ENCODE results near the gene PLXDC1. TPM values are rescaled to one million over a fixed set of nuclear protein-coding genes. Genes with fewer than 3 reads are reported as not detected.

The PLXDC1 gene
- 0.11 TPM in 1 of 2 replicates, not detected in the other for total RNA-seq

DNA sequence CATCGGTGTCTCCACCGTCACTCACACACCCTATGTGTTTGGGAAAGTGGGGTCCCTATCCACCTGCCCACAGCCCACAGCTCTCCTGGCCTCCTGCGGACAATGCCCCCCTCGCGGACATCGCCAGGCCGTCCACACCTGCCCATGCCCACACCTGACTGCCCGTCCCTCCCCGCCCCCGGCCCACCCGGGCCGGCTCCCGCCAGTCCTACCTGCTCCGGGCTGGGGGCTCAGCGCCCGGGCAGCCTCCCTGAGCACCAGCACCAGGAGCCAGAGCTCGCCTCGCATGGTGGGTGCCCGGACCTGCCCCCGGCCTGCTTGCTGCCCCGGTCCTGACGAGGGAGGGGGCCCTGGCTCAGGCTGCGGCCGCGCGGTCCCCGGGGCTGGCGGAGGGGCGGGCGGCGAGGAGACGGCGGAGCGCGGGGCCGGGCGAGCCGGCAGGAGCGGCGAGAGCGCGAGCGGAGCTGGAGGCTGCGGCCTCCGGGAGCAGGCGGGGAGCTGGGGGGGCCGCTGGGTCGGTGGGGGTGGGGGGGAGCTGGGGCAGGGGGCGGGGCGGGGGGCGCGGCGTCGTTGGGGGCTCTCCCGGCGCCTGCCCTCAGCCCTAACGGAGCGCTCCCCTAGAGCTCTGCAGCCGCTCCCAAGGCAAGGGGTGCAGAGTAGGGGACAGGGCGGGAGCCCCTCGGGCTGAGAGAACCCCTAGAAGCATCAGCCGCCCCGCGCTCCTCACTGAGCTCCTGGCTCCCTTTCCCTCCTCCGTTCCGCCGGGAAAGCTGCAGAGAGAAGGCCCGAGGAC lies at the start of gene PLXDC1:
PLXDC1 (minus strand) TSS at position 488 of the 793 bp plus-strand sequence; CDS start at position 288, 200 bp downstream.

GRCh38 chr17:39200070-39200879 lies 48.8 kb upstream of the PLXDC1 start, which contains the start of gene RPL19:
TSS of gene RPL19 (plus strand) at chr17:39200283. CDS start at chr17:39200345, 62 bp downstream.

GRCh38 chr17:39197380-39198185 lies 46.1 kb upstream of the PLXDC1 start, which contains the start of gene CACNB1:
TSS of gene CACNB1 (minus strand) at chr17:39197669. CDS start at chr17:39197495, 174 bp downstream.

GRCh38 chr17:39165841-39166349 lies 14.5 kb upstream of the PLXDC1 start, which contains the start of gene ARL5C:
TSS of gene ARL5C (minus strand) at chr17:39166161. CDS start at chr17:39165760, 401 bp downstream.

Other genes with a start within 250 kb of the PLXDC1 start
- 0.11 TPM in 1 of 2 replicates, not detected in the other for gene FBXO47, start 184.2 kb downstream of the PLXDC1 start, total RNA-seq
- gene ARL5C, start 14.5 kb upstream of the PLXDC1 start, total RNA-seq: not detected in 2 replicates
- 7.1 and 12.1 TPM in 2 replicates for gene CACNB1, start 46.0 kb upstream of the PLXDC1 start, total RNA-seq
- gene RPL19, start 48.6 kb upstream of the PLXDC1 start, total RNA-seq: 1,693 and 2,019 TPM in 2 replicates
- gene STAC2, start 74.3 kb upstream of the PLXDC1 start, total RNA-seq: not detected in 2 replicates
- gene FBXL20, start 250.0 kb upstream of the PLXDC1 start, total RNA-seq: 13.8 and 21.4 TPM in 2 replicates